B cell (primary cell): ENCODE results near the gene SERPINE1. TPM values are rescaled to one million over a fixed set of nuclear protein-coding genes. Genes with fewer than 3 reads are reported as not detected.

ENCODE experiments used
- ATAC-seq: fragments of 200-7000 bp; cut with Tn5 transposase; one replicate; pipeline ENCODE4 v1.10.0; 2021; ENCODE audit warnings: low read depth, mild to moderate bottlenecking, moderate number of reproducible peaks, moderate library complexity
- CTCF ChIA-PET: fragments of 350-600 bp; sonication (Branson Sonifier 250); formaldehyde crosslinking; loops from one replicate; lab custom pipeline; 2021; ENCODE audit warnings: antibody characterized with exemption, inconsistent platforms; lab: Charles Lee
- POLR2A ChIA-PET: fragments of 350-600 bp; sonication (Branson Sonifier 250); formaldehyde crosslinking; loops from one replicate; lab custom pipeline; 2021; ENCODE audit warnings: antibody characterized with exemption; lab: Charles Lee
- DNase-seq: peaks from one replicate; pipeline ENCODE4 v3.0.0; 2013
- H2AFZ ChIP-seq: 2 replicates; pipeline ENCODE4 v1.6.1; 2012; ENCODE audit warnings: mild to moderate bottlenecking, low read depth, low read length; ENCODE audit not compliant: insufficient read depth, poor library complexity, severe bottlenecking
- H3K27ac ChIP-seq, 2 donors: 1 replicate in 1 of 2; 2 replicates in 1 of 2; pipeline ENCODE4 v1.5.1; 2012 to 2013; ENCODE audit warnings: low read length in 2 of 2, mild to moderate bottlenecking in 2 of 2, moderate library complexity in 1 of 2
- H3K27me3 ChIP-seq, 4 experiments: fragments of 200-600 bp in 1 of 4; sonication (generic) in 1 of 4; replicated peaks in 1 of 4; 1 replicate in 2 of 4; 2 replicates in 2 of 4; pipeline versions ENCODE4 v1.6.1 to v1.7.0; 2013 to 2016; ENCODE audit warnings: low read length in 3 of 4, mild to moderate bottlenecking in 2 of 4, mixed read lengths in 1 of 4, moderate library complexity in 1 of 4; ENCODE audit not compliant: insufficient read depth in 4 of 4, control insufficient read depth in 3 of 4; ENCODE audit errors: control extremely low read depth in 1 of 4
- H3K36me3 ChIP-seq, 2 experiments: replicated peaks in 1 of 2; 1 replicate in 1 of 2; 2 replicates in 1 of 2; pipeline versions ENCODE4 v1.6.1 to v1.7.1; 2013; ENCODE audit warnings: low read length in 1 of 2; ENCODE audit not compliant: insufficient read depth in 2 of 2, control insufficient read depth in 1 of 2; ENCODE audit errors: control extremely low read depth in 1 of 2, extremely low read depth in 1 of 2
- H3K4me1 ChIP-seq, 2 donors: fragments of 200-600 bp in 1 of 2; sonication (generic) in 1 of 2; 1 replicate in 1 of 2; 2 replicates in 1 of 2; pipeline versions ENCODE4 v1.5.1 to v1.6.1; 2013 to 2017; ENCODE audit warnings: low read length in 2 of 2; ENCODE audit not compliant: control insufficient read depth in 2 of 2, insufficient read depth in 2 of 2
- H3K4me2 ChIP-seq: replicated peaks from 2 replicates; pipeline ENCODE3; 2012; ENCODE audit warnings: mild to moderate bottlenecking, low read depth, low read length; ENCODE audit not compliant: poor library complexity, severe bottlenecking
- H3K4me3 ChIP-seq, 5 experiments: fragments of 200-600 bp in 1 of 5; sonication (generic) in 1 of 5; 1 replicate in 3 of 5; 2 replicates in 2 of 5; pipeline versions ENCODE4 v1.5.1 to v1.7.0; 2011 to 2016; ENCODE audit warnings: low read length in 4 of 5, mild to moderate bottlenecking in 4 of 5, low read depth in 2 of 5, control low read depth in 1 of 5, moderate library complexity in 1 of 5; ENCODE audit not compliant: insufficient read depth in 1 of 5; ENCODE audit errors: control extremely low read depth in 1 of 5, extremely low read depth in 1 of 5
- H3K79me2 ChIP-seq: fragments of 200-600 bp; sonication (generic); one replicate; pipeline ENCODE4 v1.6.0; 2016; ENCODE audit warnings: low read length; ENCODE audit not compliant: control insufficient read depth, insufficient read depth
- H3K9ac ChIP-seq: fragments of 200-600 bp; sonication (generic); 2 replicates; pipeline ENCODE4 v1.6.1; 2017; ENCODE audit warnings: mild to moderate bottlenecking, low read length, moderate library complexity
- H3K9me3 ChIP-seq, 3 donors: one replicate each; pipeline versions ENCODE4 v1.6.1 to v1.7.1; 2013; ENCODE audit warnings: low read length in 2 of 3; ENCODE audit not compliant: control insufficient read depth in 2 of 3, insufficient read depth in 1 of 3; ENCODE audit errors: control extremely low read depth in 1 of 3
- H4K20me1 ChIP-seq: 2 replicates; pipeline ENCODE4 v1.6.0; 2012; ENCODE audit warnings: mild to moderate bottlenecking, low read length; ENCODE audit not compliant: insufficient read depth, control insufficient read depth, poor library complexity, severe bottlenecking
- H3K27ac Mint-ChIP-seq: one replicate; pipeline ENCODE4 v1.8.0; 2021; ENCODE audit warnings: mixed read lengths
- H3K27me3 Mint-ChIP-seq: one replicate; pipeline ENCODE4 v1.8.0; 2021; ENCODE audit warnings: mixed read lengths
- H3K4me1 Mint-ChIP-seq: one replicate; pipeline ENCODE4 v1.8.0; 2021; ENCODE audit warnings: mixed read lengths
- H3K4me3 Mint-ChIP-seq: one replicate; pipeline ENCODE4 v1.8.0; 2021; ENCODE audit warnings: mixed read lengths
- H3K9me3 Mint-ChIP-seq: one replicate; pipeline ENCODE4 v1.8.0; 2022; ENCODE audit warnings: mixed read lengths; ENCODE audit not compliant: insufficient read depth
- EZH2 ChIP-seq: IDR thresholded peaks from 2 replicates; pipeline ENCODE4 v1.6.1; 2012; ENCODE audit warnings: borderline replicate concordance, low read depth, mild to moderate bottlenecking, moderate library complexity, low read length; ENCODE audit not compliant: insufficient read depth, poor library complexity, severe bottlenecking
- WGBS: methylation state at CpG from one replicate; pipeline ENCODE4 v1.1.5; 2013; ENCODE audit warnings: missing lambda C conversion rate; ENCODE audit not compliant: insufficient coverage; 5-methylcytosine and 5-hydroxymethylcytosine counted together
- intact Hi-C: fragments of 100-400 bp; cut with micrococcal nuclease; formaldehyde crosslinking; loops from one replicate; pipeline ENCODE4 v1.10.0; 2022
- polyA plus RNA-seq: library from polyadenylated mRNA; depleted of rRNA; stranded (reverse); fragments of >200 nt; gene quantifications from 2 replicates; pipeline ENCODE4 v1.2.3, GENCODE V29; 2012
- total RNA-seq, 2 donors: library from RNA; stranded (reverse); fragments of 120-200 nt in 1 of 2; gene quantifications; 1 replicate in 1 of 2; 2 replicates in 1 of 2; pipeline versions ENCODE4 v1.2.3 to v1.2.4, GENCODE V29; 2013 to 2022
- TF ChIP-seq, protein P1 (sequence below): fragments of 200-600 bp; IDR thresholded peaks from one replicate; pipeline ENCODE4 v1.8.0; 2022; ENCODE audit warnings: antibody characterized with exemption, mild to moderate bottlenecking

Gene SERPINE1
- total and polyA plus RNA-seq, 2 donors (not counting 1 experiment from before 2014, with no cell fraction given): 0.07 to 0.09 TPM

DNA sequence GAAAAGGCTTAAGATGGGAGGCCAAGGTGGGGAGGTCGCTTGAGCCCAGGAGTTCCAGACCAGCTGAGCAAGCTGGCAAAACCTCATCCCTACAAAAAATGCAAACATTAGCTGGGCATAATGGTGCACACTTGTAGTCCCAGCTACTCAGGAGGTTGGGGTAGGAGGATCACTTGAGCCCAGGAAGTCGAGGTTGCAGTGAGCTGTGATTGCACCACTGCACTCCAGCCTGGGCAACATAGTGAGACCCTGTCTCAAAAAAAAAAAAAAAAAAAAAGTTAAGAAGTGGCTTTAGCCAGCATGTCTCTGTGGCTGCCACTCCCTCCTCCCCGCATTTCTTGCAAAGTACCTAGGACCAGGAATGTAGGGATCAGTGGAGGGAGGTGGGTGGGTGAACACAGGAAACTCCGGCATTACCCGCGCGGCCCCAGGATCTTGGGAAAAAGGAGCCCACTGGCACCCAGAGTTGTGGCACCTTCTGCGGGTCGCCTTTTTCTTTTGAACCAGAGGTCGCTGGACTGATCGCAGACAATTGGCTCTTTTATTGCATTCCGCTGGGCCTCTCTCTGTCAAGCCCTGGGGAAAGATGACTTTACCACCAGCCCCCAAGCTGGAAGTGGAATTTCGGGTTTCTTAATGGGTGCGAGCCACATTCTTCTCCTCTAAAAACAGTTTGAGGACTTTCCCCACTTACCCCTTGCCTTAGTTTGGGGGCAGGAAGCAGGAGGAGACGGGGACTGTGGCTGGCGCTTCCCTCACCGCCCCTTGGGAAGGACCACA lies 35.0 kb downstream of the SERPINE1 start:
- ChIA-PET CTCF (interaction anchor here (2.3 kb wide), 1 partner anchor 18 kb away, joined by 14 read pairs; no protein-coding TSS in a partner anchor), POLR2A (no interaction called here)
- no peaks in the 10 kb centered on the region for H3K9me3 Mint-ChIP-seq

More for the DNA sequence above, 35.0 kb downstream of the SERPINE1 start:
- peaks cover 20% of the 10 kb centered on the region for H4K20me1 ChIP-seq
- Mint-ChIP-seq H3K4me3 (peak overlapping the region; percentile 83), H3K27ac (peak overlapping the region; percentile 54), H3K27me3 (peaks cover 21% of the 10 kb centered on the region), H3K4me1 (peaks cover 24% of the 10 kb centered on the region)
- no peak overlapping the region for H3K9ac ChIP-seq
- peaks cover 0 to 3% of the 10 kb centered on the region in 2 experiments for H3K36me3 ChIP-seq
- ATAC-seq (no peak), DNase-seq (no peak)
- H3K4me1 ChIP-seq: peaks cover 38 to 41% of the 10 kb centered on the region in 2 donors
- H3K27me3 ChIP-seq: peaks cover 0 to 45% (median 22%) of the 10 kb centered on the region in 4 experiments
- intact Hi-C loops: no loop called here
- no peak overlapping the region for H3K27ac ChIP-seq
- WGBS: 96% methylated on average over 6 of the region's 17 CpGs
- H3K79me2 ChIP-seq: no peaks in the 10 kb centered on the region
- H3K4me2 ChIP-seq: peak overlapping the region; percentile 99
- TF ChIP-seq, protein P1, sequence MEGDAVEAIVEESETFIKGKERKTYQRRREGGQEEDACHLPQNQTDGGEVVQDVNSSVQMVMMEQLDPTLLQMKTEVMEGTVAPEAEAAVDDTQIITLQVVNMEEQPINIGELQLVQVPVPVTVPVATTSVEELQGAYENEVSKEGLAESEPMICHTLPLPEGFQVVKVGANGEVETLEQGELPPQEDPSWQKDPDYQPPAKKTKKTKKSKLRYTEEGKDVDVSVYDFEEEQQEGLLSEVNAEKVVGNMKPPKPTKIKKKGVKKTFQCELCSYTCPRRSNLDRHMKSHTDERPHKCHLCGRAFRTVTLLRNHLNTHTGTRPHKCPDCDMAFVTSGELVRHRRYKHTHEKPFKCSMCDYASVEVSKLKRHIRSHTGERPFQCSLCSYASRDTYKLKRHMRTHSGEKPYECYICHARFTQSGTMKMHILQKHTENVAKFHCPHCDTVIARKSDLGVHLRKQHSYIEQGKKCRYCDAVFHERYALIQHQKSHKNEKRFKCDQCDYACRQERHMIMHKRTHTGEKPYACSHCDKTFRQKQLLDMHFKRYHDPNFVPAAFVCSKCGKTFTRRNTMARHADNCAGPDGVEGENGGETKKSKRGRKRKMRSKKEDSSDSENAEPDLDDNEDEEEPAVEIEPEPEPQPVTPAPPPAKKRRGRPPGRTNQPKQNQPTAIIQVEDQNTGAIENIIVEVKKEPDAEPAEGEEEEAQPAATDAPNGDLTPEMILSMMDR: no peak
- no peak for TF ChIP-seq EZH2
- no peak overlapping the region for H2AFZ ChIP-seq
- H3K9me3 ChIP-seq: peaks cover 0 to 25% (median 3%) of the 10 kb centered on the region in 3 donors
- peak overlapping the region in 1 of 5 experiments; percentile 60 for H3K4me3 ChIP-seq
